Spleen (tissue), 7 donors: ENCODE results near the gene TMEM147.

Source experiments
- CTCF ChIP-seq, 11 experiments: fragments of 200-600 bp in 7 of 11; fragments of 450-650 bp in 4 of 11; sonication (generic) in 4 of 11; IDR thresholded peaks in 8 of 11; conservative IDR thresholded peaks in 3 of 11; 1 replicate in 7 of 11; 2 replicates in 4 of 11; pipeline versions ENCODE4 v1.4.0 to v1.8.0; 2016 to 2021; ENCODE audit warnings: antibody characterized with exemption in 11 of 11, inconsistent platforms in 4 of 11, mild to moderate bottlenecking in 1 of 11
- POLR2A ChIP-seq, 3 donors: fragments of 450-650 bp; IDR thresholded peaks; one replicate each; pipeline ENCODE4 v1.5.1; 2017; ENCODE audit warnings: antibody characterized with exemption in 3 of 3, mild to moderate bottlenecking in 1 of 3
- donor health status: DM: no; HTN: no; CAD: no; lungs with moderate emphysema.
- donor health status: DM: no; HTN: no; CAD: no.
- donor health status: DM: no; HTN: no; CAD: no.

DNA sequence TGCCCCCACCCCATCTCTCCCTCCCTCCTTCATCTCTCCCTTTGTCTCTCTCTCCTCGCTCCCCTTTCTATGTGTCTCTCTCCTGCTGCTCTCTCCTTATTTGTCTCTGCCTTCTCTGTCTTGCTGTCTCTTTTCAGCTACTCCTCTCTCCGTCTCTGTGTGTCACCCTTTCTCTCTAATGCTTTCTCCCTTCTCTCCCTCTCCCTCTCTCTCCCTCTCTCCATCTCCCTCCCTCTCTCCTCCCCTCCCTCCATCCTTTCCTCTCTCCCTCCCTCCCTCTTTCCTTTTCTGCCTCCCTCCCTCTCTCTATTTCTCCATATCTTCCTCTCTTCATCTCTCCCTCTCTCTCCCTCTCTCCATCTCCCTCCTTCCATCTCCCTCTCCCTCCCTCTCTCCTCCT lies 17.4 kb downstream of the TMEM147 start:
- TF ChIP-seq CTCF (IDR thresholded peaks at IDR 0.05 in 8 of 11, conservative IDR thresholded peaks at IDR 0.05 in 3 of 11) = no peak
- no peak for TF ChIP-seq POLR2A (IDR thresholded peaks at IDR 0.05)
